Breast epithelium (tissue), 4 donors: ENCODE data around the gene NPEPPS. TPM values are rescaled to one million over a fixed set of nuclear protein-coding genes. Genes with fewer than 3 reads are reported as not detected.

Source experiments
- DNase-seq, 2 donors: peaks; one replicate each; pipeline ENCODE4 v3.0.0-alpha.2; 2019; ENCODE audit warnings: low spot score in 2 of 2
- H3K27ac ChIP-seq, 2 donors: fragments of 200-600 bp; sonication (generic) in 1 of 2; one replicate each; pipeline ENCODE4 v1.5.1; 2016 to 2019; ENCODE audit warnings: mild to moderate bottlenecking in 1 of 2
- H3K27me3 ChIP-seq, 2 donors: fragments of 200-600 bp; sonication (generic) in 1 of 2; one replicate each; pipeline versions ENCODE4 v1.5.1 to v1.6.0; 2017 to 2019; ENCODE audit warnings: control low read depth in 1 of 2, mild to moderate bottlenecking in 1 of 2
- H3K36me3 ChIP-seq: fragments of 200-600 bp; one replicate; pipeline ENCODE4 v1.5.1; 2019
- H3K4me1 ChIP-seq, 2 donors: fragments of 200-600 bp; sonication (generic); one replicate each; pipeline ENCODE4 v1.5.1; 2016 to 2019; ENCODE audit warnings: control low read depth in 1 of 2
- H3K4me3 ChIP-seq, 3 donors: fragments of 200-600 bp; sonication (generic); 1 replicate in 2 of 3; 2 replicates in 1 of 3; pipeline ENCODE4 v1.5.1; 2016 to 2019; ENCODE audit warnings: mild to moderate bottlenecking in 3 of 3, moderate library complexity in 2 of 3
- H3K9me3 ChIP-seq, 2 donors: fragments of 200-600 bp; sonication (generic) in 1 of 2; one replicate each; pipeline ENCODE4 v1.5.1; 2016 to 2019; ENCODE audit warnings: control low read depth in 1 of 2
- CTCF ChIP-seq, 3 donors: fragments of 450-650 bp; IDR thresholded peaks; one replicate each; pipeline ENCODE4 v1.5.1; 2016 to 2017; ENCODE audit warnings: antibody characterized with exemption in 3 of 3, mild to moderate bottlenecking in 3 of 3, moderate library complexity in 3 of 3
- POLR2A ChIP-seq: fragments of 450-650 bp; IDR thresholded peaks from one replicate; pipeline ENCODE4 v1.6.1; 2016; ENCODE audit warnings: antibody characterized with exemption, mild to moderate bottlenecking, moderate library complexity
- POLR2AphosphoS5 ChIP-seq, 3 donors: sonication (generic); formaldehyde crosslinking; IDR thresholded peaks; one replicate each; pipeline ENCODE4 v1.6.1; 2017; ENCODE audit warnings: antibody characterized with exemption in 3 of 3
- intact Hi-C: fragments of 100-400 bp; cut with DNase I; formaldehyde crosslinking; loops from one replicate; pipeline ENCODE4 v1.15.1; 2023; ENCODE audit warnings: low total_unique reads
- total RNA-seq, 3 donors: library from RNA; depleted of rRNA; stranded (reverse); fragments of >200 nt; gene quantifications; one replicate each; pipeline ENCODE4 v1.1.0, GENCODE V29; 2016

Gene NPEPPS
- total RNA-seq, 3 donors from 2014 or later, result 106 to 130 (median 117) TPM

DNA sequence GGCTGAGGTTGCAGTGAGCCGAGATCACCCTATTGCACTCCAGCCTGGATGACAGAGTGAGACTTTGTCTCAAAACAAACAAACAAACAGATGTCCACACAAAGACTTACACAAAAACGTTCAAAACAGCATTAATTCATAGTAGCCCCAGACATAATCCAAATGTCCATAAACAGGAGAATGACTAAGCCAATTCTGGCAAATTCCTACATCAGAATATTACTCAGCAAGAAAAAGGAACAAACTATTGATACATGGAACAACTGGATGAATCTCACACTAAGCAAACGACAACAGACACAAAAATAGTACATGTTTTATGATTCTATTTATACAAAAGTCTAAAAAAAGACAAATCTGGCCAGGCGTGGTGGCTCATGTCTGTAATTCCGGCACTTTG lies 108.0 kb downstream of the NPEPPS start:
- no peak overlapping the region for H3K4me3 ChIP-seq
- intact Hi-C loops, result no loop called here
- H3K27ac ChIP-seq, result no peak overlapping the region
- no peaks in the 10 kb centered on the region for H3K27me3 ChIP-seq
- DNase-seq, result no peak
- no peaks in the 10 kb centered on the region for H3K36me3 ChIP-seq
- no peaks in the 10 kb centered on the region for H3K9me3 ChIP-seq
- no peak for TF ChIP-seq POLR2A
- TF ChIP-seq POLR2AphosphoS5 (IDR thresholded peaks at IDR 0.05), result no peak
- TF ChIP-seq CTCF (IDR thresholded peaks at IDR 0.05), result no peak
- no peaks in the 10 kb centered on the region for H3K4me1 ChIP-seq

DNA sequence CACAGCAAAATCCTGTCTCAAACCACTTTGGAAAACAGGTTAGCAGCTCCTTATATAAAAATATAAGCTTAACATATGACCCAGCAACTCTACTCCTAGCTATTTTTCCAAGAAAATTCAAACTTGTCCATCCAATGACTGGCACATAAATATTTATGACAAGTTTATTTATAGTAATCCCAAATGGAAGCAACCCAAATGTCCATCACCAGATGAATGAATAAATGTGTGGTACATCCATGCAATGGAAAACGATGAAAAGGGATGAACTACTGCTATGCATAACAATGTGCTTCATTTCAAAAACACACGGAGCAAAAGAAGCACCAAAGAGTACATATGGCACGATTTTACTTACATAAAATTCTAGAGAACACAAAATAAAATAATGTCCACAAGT lies 109.2 kb downstream of the NPEPPS start:
- Histone ChIP-seq H3K27ac (no peak overlapping the region), H3K36me3 (no peaks in the 10 kb centered on the region), H3K4me1 (no peaks in the 10 kb centered on the region), H3K4me3 (no peak overlapping the region), H3K27me3 (no peaks in the 10 kb centered on the region), H3K9me3 (no peaks in the 10 kb centered on the region)
- TF ChIP-seq CTCF (IDR thresholded peaks at IDR 0.05), result no peak
- no peak for TF ChIP-seq POLR2A
- no peak for TF ChIP-seq POLR2AphosphoS5 (IDR thresholded peaks at IDR 0.05)
- DNase-seq, result no peak
- intact Hi-C loops, result no loop called here

- Histone ChIP-seq H3K4me3 (no peak overlapping the region), H3K9me3 (no peaks in the 10 kb centered on the region), H3K4me1 (no peaks in the 10 kb centered on the region), H3K27ac (no peak overlapping the region), H3K27me3 (no peaks in the 10 kb centered on the region), H3K36me3 (no peaks in the 10 kb centered on the region)
- TF ChIP-seq POLR2A, result no peak
- intact Hi-C loops, result no loop called here
- DNase-seq, result no peak
Measured at GRCh38 chr17:47641202-47641601, 110.3 kb downstream of the NPEPPS start.

GRCh38 chr17:47643116-47643515 lies 112.2 kb downstream of the NPEPPS start:
- DNase-seq, result no peak

DNA sequence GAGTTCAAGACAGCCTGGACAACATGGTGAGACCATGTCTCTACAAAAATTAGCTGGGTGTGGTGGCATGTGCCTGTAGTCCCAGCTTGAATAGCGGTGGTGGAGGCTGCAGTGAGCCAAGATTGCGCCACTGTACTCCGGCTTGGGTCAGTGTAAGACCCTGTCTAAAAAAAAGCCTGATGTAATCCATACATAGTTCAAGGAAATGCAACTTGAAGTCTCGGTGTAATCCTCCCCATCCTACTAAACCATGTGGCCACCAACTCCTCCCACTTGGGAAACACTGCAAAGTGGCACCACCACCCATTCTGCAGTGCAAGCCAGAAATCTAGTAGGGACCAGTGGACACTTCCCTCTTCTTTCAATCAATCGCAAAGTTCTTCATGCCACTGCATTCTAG lies 113.4 kb downstream of the NPEPPS start:
- H3K9me3 ChIP-seq, result no peaks in the 10 kb centered on the region
- no peaks in the 10 kb centered on the region for H3K27me3 ChIP-seq
- H3K4me3 ChIP-seq, result no peak overlapping the region
- H3K4me1 ChIP-seq, result no peaks in the 10 kb centered on the region
- no peaks in the 10 kb centered on the region for H3K36me3 ChIP-seq
- no peak for DNase-seq
- intact Hi-C loops, result no loop called here
- no peak overlapping the region for H3K27ac ChIP-seq
- no peak for TF ChIP-seq CTCF (IDR thresholded peaks at IDR 0.05)
- no peak for TF ChIP-seq POLR2A
- no peak for TF ChIP-seq POLR2AphosphoS5 (IDR thresholded peaks at IDR 0.05)

More at GRCh38 chr17:47643116-47643515, 112.2 kb downstream of the NPEPPS start:
- Histone ChIP-seq H3K27ac (no peak overlapping the region), H3K36me3 (no peaks in the 10 kb centered on the region), H3K4me3 (no peak overlapping the region), H3K4me1 (no peaks in the 10 kb centered on the region), H3K27me3 (no peaks in the 10 kb centered on the region), H3K9me3 (no peaks in the 10 kb centered on the region)
- intact Hi-C loops, result no loop called here
- TF ChIP-seq CTCF (IDR thresholded peaks at IDR 0.05) (no peak), POLR2A (no peak), POLR2AphosphoS5 (IDR thresholded peaks at IDR 0.05) (no peak)
